Fibroblast of pulmonary artery (primary cell): ENCODE measurements around the gene MBOAT1.

Experiments
- DNase-seq: peaks from one replicate; pipeline ENCODE4 v3.0.0-alpha.2; 2010; ENCODE audit warnings: low read depth
- H3K4me3 ChIP-seq: replicated peaks from 2 replicates; pipeline ENCODE4 v1.5.1; 2011; ENCODE audit warnings: low read depth, mild to moderate bottlenecking, control low read depth, low read length, moderate library complexity
- TF ChIP-seq, protein P1 (sequence below): IDR thresholded peaks from 2 replicates; pipeline ENCODE4 v1.5.1; 2011; ENCODE audit warnings: mild to moderate bottlenecking, control low read depth, low read length, inconsistent platforms; ENCODE audit errors: missing control alignments

Gene MBOAT1

DNA sequence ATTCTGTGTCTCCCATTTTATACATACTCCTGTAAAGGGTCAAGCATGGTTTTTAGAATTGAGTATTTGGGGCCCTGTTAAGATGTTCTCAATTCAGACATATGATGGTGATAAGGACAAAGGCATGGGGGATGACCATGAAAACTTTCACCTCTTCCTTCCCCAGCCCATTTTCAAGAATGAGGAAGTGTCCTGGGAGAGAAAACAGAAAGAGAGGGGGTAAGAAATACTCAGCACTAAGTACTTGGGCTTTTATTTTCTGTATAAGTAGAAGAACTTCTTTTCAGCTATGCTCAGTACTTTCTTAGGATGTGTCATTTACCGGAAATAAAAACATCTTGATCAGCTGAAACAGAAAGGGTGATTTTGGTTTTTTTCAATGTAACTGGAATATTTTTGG lies 10.9 kb upstream of the MBOAT1 start:
- no peak overlapping the region for H3K4me3 ChIP-seq
- TF ChIP-seq, protein P1, sequence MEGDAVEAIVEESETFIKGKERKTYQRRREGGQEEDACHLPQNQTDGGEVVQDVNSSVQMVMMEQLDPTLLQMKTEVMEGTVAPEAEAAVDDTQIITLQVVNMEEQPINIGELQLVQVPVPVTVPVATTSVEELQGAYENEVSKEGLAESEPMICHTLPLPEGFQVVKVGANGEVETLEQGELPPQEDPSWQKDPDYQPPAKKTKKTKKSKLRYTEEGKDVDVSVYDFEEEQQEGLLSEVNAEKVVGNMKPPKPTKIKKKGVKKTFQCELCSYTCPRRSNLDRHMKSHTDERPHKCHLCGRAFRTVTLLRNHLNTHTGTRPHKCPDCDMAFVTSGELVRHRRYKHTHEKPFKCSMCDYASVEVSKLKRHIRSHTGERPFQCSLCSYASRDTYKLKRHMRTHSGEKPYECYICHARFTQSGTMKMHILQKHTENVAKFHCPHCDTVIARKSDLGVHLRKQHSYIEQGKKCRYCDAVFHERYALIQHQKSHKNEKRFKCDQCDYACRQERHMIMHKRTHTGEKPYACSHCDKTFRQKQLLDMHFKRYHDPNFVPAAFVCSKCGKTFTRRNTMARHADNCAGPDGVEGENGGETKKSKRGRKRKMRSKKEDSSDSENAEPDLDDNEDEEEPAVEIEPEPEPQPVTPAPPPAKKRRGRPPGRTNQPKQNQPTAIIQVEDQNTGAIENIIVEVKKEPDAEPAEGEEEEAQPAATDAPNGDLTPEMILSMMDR: no peak
- DNase-seq: no peak

DNA sequence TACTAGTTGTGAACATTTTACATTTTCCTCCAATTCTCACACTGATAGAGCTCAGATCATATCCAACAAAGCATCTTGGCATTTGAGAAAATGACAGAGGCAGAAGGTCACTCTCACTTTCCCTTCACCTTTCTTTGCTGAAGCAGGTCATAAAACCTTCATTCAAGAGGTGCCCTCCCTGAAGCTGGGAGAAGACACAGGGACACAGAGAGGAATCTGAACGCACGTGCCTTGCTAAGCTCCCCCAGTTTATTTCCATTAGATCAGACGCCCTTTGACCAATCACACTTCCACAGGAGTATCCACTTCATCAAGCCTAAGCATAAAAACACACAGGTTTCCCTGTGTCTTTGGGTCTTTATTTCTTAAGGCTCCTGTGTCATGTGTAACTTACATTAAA lies 9.2 kb upstream of the MBOAT1 start:
- TF ChIP-seq, protein P1: no peak
- no peak for DNase-seq
- no peak overlapping the region for H3K4me3 ChIP-seq

DNA sequence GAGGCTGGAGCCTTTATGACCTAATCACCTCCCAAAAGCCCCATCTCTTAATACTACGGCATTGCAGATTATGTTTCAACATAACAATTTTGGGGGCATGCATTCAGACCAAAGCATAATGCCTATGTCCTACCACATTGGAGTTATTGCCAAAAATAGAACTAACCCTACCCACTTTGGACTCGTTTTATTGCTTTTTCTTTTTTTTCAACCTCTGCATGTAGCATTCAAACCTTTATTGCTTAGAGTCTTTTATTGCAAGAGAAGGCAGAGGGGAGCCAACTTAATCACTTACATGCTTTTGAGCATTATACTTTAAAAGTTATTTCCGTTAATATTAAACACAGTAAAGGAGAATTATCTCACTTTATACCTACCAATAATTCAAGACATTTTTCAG lies 8.1 kb upstream of the MBOAT1 start:
- DNase-seq: no peak
- TF ChIP-seq, protein P1: no peak
- no peak overlapping the region for H3K4me3 ChIP-seq

DNA sequence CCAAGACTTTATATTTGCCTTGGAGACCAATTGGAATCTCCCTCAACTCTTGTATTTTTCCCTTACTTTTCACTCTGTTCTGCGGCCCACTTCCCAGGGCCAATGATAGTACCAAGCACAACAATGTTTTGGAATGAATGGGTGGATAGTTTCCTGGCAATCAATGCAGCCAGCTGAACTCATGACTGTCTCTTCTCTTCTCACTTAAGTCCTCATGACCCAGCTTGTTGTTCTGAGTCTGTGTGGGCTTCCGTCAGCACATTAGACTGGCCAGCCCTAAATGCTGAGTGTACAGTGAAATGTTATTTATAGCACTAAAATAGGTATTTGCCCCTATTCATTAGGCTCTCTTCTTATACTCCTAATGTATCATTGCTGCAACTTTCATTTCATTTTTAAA lies 5.6 kb upstream of the MBOAT1 start:
- TF ChIP-seq, protein P1: no peak
- no peak overlapping the region for H3K4me3 ChIP-seq
- no peak for DNase-seq

DNA sequence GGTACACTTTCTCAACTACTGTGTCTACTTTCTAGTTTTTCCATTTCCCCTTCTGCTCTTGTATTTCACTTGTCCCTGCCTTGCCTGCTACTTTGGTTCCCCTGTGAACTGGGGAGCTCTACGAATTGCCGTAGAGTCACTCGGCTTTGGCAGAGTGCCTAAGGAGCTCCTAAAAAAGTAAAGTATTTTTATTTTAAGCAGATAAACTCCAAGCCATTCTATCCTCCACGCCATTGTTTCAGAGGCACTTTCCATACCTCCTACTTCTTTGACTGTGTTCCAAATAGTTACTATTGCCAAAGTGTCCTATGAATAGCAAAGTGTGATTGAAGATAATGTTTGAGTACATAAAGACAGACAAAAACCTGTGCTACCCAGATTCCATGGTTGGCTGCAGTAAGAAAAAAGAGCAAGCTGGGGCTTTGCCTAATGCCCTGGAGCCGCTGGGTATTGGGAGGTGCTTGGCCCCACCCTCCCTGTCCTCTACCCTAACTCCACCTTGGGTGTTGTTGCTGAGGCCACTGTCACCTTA lies 5.1 kb upstream of the MBOAT1 start:
- TF ChIP-seq, protein P1: no peak
- peak; percentile 57 for DNase-seq
- no peak overlapping the region for H3K4me3 ChIP-seq

DNA sequence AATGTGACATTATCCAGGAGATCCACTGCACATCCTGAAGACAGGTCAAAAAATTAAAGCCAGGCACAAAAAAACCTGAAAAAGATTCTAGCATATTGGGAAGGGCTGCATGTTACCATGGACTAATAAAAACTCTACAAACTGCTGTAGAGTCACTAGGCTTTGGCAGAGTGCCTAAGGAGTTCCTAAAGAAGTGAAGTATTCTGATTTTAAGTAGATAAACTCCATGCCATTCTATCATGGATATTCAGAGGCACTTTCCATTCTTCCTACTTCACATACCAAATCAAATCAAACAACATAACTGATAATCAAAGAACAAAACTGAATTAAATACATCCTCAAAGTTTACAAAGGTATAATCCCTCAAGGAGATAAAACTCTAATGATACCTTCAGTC lies 3.0 kb upstream of the MBOAT1 start:
- no peak overlapping the region for H3K4me3 ChIP-seq
- TF ChIP-seq, protein P1: no peak
- DNase-seq: no peak

DNA sequence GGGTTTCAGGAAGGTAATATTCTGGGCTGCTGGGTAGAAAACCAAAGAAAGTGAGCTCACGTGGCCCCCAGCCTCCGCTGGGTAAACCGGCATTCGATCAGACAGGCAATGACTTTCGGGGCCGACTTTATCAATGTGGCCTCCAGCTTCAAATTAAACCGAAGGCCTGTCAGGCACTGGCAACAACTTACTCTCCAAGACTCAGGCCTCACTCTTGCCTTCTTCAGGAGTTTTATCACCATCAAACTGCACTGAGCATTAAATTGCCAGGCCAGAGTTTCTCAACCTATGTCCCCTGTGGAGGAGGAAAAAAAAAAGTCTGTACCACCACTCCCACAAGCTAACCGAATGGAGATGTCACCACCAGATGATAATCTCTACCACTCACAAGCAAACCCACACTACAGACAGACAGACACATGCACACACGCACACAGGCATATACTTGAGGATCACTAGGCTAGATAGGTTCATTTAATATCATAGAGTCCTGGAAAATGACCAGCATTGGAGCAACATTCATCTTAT lies 1.1 kb upstream of the MBOAT1 start:
- TF ChIP-seq, protein P1: no peak
- H3K4me3 ChIP-seq: peak overlapping the region; percentile 78
- DNase-seq: peak; percentile 6
